Psoas muscle (tissue), 8 donors: ENCODE measurements around the gene MPPED2. TPM values are rescaled to one million over a fixed set of nuclear protein-coding genes. Genes with fewer than 3 reads are reported as not detected.
A peak's percentile ranks its signal among the peaks of the same experiment; 100 is the strongest.

Experiments used
- ATAC-seq, 4 donors: fragments of 200-7000 bp; cut with Tn5 transposase; one replicate each; pipeline ENCODE4 v1.9.1; 2020; ENCODE audit warnings: moderate library complexity in 3 of 4, mild to moderate bottlenecking in 2 of 4
- DNase-seq, 2 donors: peaks; one replicate each; pipeline ENCODE4 v3.0.0-alpha.2; 2020
- H3K27ac ChIP-seq: fragments of 200-600 bp; one replicate; pipeline ENCODE4 v1.8.0; 2022
- H3K27me3 ChIP-seq, 3 donors: fragments of 200-600 bp in 1 of 3; one replicate each; pipeline versions ENCODE4 v1.6.1 to v1.8.0; 2013 to 2022; ENCODE audit warnings: low read length in 2 of 3, mild to moderate bottlenecking in 2 of 3, moderate library complexity in 1 of 3; ENCODE audit not compliant: insufficient read depth in 3 of 3
- H3K36me3 ChIP-seq, 2 donors: fragments of 200-600 bp in 1 of 2; one replicate each; pipeline versions ENCODE4 v1.6.1 to v1.8.0; 2013 to 2022; ENCODE audit warnings: low read depth in 1 of 2, mild to moderate bottlenecking in 1 of 2, moderate library complexity in 1 of 2; ENCODE audit not compliant: insufficient read depth in 1 of 2
- H3K4me1 ChIP-seq: fragments of 200-600 bp; one replicate; pipeline ENCODE4 v1.8.0; 2022
- H3K4me3 ChIP-seq: fragments of 200-600 bp; one replicate; pipeline ENCODE4 v1.8.0; 2022; ENCODE audit warnings: mild to moderate bottlenecking
- H3K9me3 ChIP-seq: fragments of 200-600 bp; one replicate; pipeline ENCODE4 v1.8.0; 2022
- CTCF ChIP-seq: fragments of 200-600 bp; IDR thresholded peaks from one replicate; pipeline ENCODE4 v1.8.0; 2022; ENCODE audit warnings: antibody characterized with exemption
- WGBS, 3 donors: extraction: QIAGEN DNeasy Blood & Tissue Kit; methylation state at CpG; one replicate each; pipeline versions ENCODE4 v1.1.6 to v1.1.7; 2013; 5-methylcytosine and 5-hydroxymethylcytosine counted together
- intact Hi-C, 2 donors: fragments of 100-400 bp; cut with DNase I; formaldehyde crosslinking; loops; one replicate each; pipeline versions ENCODE4 v1.11.0 to v1.14.2; 2022
- polyA plus RNA-seq, 3 donors: library from polyadenylated mRNA; stranded (reverse); fragments of 200-250 nt; gene quantifications; one replicate each; pipeline ENCODE4 v1.2.3, GENCODE V29; 2013
- total RNA-seq, 4 donors: library from RNA; stranded (reverse); fragmentation: NEBNext Ultra II Directional in 2 of 4; extraction: Animal tissue kit (Norgen Biotek cat#: 25700) in 2 of 4; gene quantifications; one replicate each; pipeline versions ENCODE4 v1.2.1 to v1.2.4, GENCODE V29; 2021 to 2023
- donor health status: healthy with polysubstance abuse.
- donor health status: DM: no; HTN: no; CAD: no; lungs with moderate emphysema.
- donor health status: Bipolar disorder and iron deficiency.
- donor health status: healthy.
- donor health status: DM: yes; HTN: yes; CAD: no.
- donor health status: DM: no; HTN: no; CAD: no.
- donor health status: DM: no; HTN: no; CAD: no.
- donor health status: DM: yes; HTN: yes; CAD: no.

Gene MPPED2
- total and polyA plus RNA-seq, 7 donors, result 0.44 to 7.9 (median 3.4) TPM

- Histone ChIP-seq H3K27me3 (no peaks in the 10 kb centered on the region), H3K4me3 (no peak overlapping the region), H3K9me3 (no peaks in the 10 kb centered on the region), H3K36me3 (no peaks in the 10 kb centered on the region), H3K4me1 (peaks cover 12% of the 10 kb centered on the region), H3K27ac (no peak overlapping the region)
- ATAC-seq, result peak in 2 of 4 donors; percentile 44 to 55
- no peak for TF ChIP-seq CTCF
- intact Hi-C loops, result no loop called here
- WGBS, 3 donors, result 41 to 54% (median 45%) methylated on average over 19 of the region's 19 CpGs
- no peak for DNase-seq
Measured at GRCh38 chr11:30387891-30388861, 198.0 kb downstream of the MPPED2 start.

DNA sequence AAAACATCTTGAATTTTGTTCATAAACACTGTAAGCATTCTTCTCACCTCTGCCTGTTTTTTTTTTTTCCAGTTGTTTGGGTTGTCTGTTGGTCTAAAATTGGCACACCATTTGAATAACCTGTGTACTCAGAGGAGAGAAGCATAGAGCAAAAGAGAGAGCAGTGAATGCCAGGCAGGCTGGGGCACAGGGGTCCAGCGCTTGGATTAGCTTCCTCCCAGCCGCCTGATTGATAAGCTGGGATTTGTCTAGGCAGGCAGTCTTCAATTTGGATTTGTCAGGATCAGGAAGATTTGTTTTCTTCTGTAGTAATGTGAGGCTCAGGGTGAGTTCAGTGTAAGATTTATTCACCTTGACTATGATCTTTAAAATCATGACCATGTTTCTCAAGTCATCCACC is 204.3 kb downstream of the MPPED2 start:
- Histone ChIP-seq H3K27ac (no peak overlapping the region), H3K9me3 (no peaks in the 10 kb centered on the region), H3K36me3 (no peaks in the 10 kb centered on the region), H3K4me1 (no peaks in the 10 kb centered on the region), H3K4me3 (no peak overlapping the region), H3K27me3 (no peaks in the 10 kb centered on the region)
- no peak for TF ChIP-seq CTCF
- DNase-seq (no peak), ATAC-seq (no peak)
- 85 to 94% (median 91%) methylated on average over 2 of the region's 2 CpGs for WGBS, 3 donors
- intact Hi-C loops, result no loop called here

GRCh38 chr11:30380846-30381245 is 205.3 kb downstream of the MPPED2 start:
- no peak for ATAC-seq
- H3K27me3 ChIP-seq, result no peaks in the 10 kb centered on the region
- no peak for TF ChIP-seq CTCF
- H3K27ac ChIP-seq, result no peak overlapping the region
- no peaks in the 10 kb centered on the region for H3K36me3 ChIP-seq
- intact Hi-C loops, result no loop called here
- no peak overlapping the region for H3K4me3 ChIP-seq
- H3K9me3 ChIP-seq, result no peaks in the 10 kb centered on the region
- no peaks in the 10 kb centered on the region for H3K4me1 ChIP-seq
- no peak for DNase-seq

DNA sequence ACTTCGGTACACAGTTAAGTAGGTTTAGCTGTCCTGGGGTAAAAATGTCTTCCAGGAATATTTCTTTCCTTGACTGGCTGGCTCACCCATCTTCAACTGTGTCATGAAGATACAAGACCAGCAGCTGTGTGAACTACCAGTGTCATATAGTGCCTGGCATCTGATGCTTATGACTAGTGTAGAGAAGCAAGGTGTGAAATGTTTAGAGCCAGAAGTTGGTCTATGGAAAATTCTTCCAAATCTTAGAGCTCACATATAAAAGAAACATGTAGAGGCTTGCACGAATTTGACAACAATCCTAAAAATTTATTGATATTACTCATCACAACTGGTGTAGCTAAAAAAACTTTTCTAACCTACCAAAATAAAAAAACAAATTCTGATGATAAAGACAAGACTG is 208.8 kb downstream of the MPPED2 start:
- DNase-seq, result no peak
- H3K4me3 ChIP-seq, result no peak overlapping the region
- H3K27me3 ChIP-seq, result no peaks in the 10 kb centered on the region
- WGBS, 3 donors, result 81 to 93% (median 85%) methylated on average over 2 of the region's 2 CpGs
- ATAC-seq, result no peak
- no peak for TF ChIP-seq CTCF
- intact Hi-C loops, result no loop called here
- no peak overlapping the region for H3K27ac ChIP-seq
- peaks cover 0 to 3% of the 10 kb centered on the region in 2 donors for H3K36me3 ChIP-seq
- H3K9me3 ChIP-seq, result no peaks in the 10 kb centered on the region
- no peaks in the 10 kb centered on the region for H3K4me1 ChIP-seq
